NCI-H82 (cell line): ENCODE results near the gene CCDC171.

ENCODE experiments used
- DNase-seq: peaks from one replicate; lab custom pipeline; 2025; lab: John Stamatoyannopoulos, UW

Gene CCDC171

DNA sequence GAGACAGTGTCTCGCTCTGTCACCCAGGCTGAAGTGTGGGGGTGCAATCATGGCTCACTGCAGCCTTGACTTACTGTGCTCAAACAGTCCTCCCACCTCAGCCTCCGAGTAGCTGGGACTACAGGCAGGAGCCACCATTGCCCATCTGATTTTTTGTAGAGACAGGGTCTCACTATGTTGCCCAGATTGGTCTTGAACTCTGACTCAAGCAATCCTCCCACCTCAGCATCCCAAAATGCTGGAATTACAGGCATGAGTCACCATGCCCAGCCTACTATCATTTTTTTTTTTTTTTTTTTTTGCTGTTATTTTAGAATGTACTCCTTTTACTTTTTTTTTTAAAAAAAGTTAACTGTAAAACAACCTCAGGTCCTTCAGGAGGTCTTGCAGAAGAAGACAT lies 449.0 kb downstream of the CCDC171 start:
- DNase-seq = no peak

DNA sequence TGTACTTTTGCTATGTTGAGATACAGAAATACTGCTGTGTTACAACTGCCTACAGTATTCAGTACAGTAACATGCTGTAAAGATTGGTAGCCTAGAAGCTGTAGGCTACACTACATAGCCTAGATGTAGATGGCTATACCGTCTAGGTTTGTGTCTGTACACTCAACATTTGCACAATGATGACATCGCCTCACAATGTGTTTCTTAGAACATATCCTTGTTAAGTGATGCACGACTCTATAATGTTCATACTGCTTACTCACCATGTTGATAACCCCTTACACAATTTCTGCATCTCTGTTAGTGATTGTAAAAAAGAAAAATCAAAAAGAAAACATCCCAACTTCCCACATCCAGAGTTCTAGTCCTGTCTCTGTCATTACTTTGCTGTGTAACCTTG lies 450.0 kb downstream of the CCDC171 start:
- no peak for DNase-seq

DNA sequence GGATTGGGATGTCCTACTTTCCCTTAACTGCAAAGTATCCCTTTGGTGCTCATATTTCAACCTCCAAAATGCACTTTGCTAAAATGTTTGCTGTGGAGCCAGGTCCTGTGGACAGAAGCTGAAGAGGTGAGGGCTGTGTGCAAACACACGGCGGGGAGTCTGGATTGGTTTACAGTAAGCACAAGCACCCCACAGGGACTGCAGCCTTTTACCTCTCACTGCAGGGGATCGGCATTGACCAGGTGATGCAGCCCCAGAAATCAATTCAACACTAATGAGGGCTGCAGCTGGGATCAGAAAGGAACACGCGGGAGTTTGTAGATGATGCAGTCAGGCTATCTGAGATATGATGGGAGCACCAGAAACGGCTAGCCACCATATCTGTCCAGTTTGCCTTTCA lies 450.9 kb downstream of the CCDC171 start:
- DNase-seq = no peak

DNA sequence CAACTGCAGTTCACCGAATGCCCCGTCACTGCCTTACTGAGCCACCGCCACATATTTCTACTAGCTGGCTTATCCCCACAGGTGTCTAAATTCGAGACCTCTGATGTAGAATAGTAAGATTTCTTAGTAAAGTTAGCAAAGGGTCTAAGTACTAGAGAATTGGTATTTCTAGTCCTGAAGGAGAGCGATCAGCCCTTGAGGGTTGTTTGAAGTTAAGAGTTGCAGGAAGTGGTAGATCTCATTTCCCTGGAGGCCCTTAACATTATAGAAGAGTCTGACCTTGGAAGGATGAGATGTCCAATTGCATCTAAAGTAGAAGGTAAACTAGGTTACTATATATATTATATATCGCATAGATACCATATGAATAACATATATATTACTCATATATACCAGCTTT lies 451.8 kb downstream of the CCDC171 start:
- DNase-seq = no peak

DNA sequence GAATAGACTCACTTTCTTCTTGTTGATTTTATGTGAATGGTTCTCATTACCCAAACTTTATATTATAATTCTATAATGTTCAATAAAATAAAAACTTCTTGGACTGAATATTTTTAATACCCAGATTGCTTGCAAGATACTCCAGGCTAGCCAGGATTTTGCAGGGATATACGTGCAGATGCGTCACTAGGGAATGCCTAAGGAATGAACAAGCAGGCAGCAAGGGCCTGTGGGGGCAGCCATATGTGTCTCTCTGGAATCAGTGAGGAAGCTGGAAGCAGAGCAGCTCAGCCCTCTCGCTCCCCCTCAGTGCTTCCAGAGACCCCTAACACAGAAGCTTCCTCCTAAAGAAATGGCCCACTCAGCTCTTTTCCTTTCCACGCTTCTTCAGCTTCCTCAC lies 457.4 kb downstream of the CCDC171 start:
- DNase-seq = no peak

DNA sequence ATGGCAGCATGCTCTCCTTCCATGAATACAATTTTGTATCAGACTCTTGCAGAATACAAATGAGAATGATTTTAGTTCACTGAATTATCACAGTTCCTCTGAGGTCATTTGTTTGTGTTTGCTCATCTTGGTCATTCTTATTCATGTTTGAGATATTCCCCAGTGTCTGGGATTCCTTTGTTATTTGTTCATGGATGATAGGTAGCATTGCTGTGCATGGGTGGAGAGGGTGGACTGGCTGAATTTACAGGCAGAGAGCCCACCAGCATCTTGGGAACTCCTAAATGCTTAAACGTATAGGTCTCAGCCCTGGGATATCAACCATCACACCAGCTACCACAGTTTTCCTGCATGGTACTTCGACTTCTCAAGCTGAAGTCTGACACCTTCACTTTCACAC lies 459.8 kb downstream of the CCDC171 start:
- DNase-seq = no peak

DNA sequence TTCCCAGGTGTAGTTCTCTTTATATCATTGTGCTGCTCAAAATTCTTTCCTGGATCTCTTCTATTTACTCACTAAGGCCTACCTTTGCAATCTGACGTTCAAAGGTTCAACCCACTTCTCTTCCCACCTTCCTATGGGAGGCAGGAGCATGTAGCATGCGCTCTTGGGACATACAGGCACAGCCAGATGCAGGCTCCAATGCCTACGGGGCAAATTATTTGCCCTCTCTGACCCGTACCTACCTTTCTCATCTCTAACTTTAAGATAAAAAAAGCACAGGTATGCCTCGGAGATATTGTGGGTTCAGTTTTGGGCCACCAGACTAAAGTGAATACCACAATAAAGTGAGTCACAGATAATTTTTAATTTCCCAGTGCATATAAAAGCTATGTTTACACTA lies 460.5 kb downstream of the CCDC171 start:
- DNase-seq = no peak

DNA sequence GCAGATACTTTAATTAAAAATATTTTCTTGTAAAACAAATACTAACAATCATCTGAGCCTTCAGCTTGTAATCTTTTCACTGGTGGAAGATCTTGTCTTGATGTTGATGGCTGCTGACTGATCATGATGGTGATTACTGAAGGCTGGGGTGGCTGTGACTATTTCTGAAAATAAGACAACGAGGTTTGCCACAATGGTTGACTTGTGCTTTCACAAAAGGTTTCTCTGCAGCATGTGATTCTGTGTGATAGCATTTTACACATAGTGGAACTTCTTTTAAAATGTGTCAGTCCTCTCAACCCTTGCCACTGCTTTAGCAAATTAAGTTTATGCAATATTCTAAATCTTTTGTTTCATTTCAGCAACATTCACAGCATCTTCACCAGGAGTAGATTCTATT lies 461.0 kb downstream of the CCDC171 start:
- no peak for DNase-seq

DNA sequence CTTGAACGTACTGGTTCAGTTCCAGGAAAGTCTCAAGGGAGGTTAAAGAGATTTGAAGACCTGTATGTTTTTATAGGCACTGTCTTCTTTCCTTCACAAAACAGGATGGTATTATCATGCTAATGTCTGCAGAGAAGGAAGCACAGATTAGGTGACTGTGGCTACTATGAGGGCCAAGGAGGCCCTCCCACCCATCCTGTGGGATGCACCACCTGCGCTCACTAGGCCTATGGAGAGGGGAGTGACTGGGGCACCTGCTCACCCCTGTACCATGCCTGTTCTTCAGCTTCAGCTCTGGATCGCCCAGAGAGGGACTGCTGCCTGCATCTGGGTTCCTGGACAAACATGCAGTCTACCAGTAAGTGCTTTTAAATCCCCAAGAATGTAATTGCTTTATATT lies 469.4 kb downstream of the CCDC171 start:
- DNase-seq = no peak

DNA sequence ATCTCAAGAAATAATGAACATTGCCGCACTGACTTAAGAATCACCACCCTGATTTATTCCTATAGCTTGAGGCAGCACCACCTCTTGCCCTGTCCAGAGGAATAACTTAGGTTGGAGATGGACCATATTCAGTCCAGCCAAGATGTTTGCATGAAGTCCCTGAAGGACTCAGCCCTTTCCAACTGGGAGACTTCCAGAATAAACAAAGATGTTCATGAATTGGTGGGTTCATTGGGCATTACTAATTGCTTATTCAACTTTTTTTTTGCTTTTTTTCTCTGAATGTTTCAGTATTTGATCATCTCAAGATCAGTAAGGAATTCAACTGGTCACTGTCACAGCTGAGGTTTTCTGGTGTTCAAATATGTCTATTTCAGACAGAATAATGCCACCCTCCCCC lies 470.6 kb downstream of the CCDC171 start:
- DNase-seq = no peak
